ENCODE measurements around the gene STK38L.

Gene STK38L

DNA sequence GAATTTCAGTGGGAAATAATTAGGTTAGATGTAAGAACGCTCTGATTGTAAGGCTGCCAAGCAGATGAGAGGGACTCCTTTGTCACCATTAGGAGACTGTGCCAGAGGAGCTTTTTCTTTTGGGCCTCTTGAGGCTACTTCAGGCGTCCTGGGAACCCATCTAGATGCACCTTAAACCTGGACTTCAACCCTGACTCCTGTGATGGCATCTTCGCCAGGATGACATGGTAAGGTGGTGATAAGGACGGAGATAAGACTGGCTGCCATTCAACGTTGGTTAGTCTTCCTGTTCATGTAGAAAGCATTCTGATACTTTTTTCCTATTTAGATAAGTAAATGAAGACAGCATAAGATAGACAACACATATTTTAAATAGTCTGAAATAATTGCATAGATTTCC lies 36.3 kb downstream of the STK38L start:
- peaks cover 34% of the 10 kb centered on the region for H3K4me1 Mint-ChIP-seq (ENCODE audit: low read depth)
- H3K4me3 Mint-ChIP-seq = no peak overlapping the region
- H3K36me3 Mint-ChIP-seq = peaks cover 5% of the 10 kb centered on the region
- no peak overlapping the region for H3K27ac Mint-ChIP-seq
- no peaks in the 10 kb centered on the region for H3K27me3 Mint-ChIP-seq
- H3K9me3 Mint-ChIP-seq (ENCODE audit: low read depth) = no peaks in the 10 kb centered on the region

GRCh38 chr12:27282754-27283153 lies 38.7 kb downstream of the STK38L start:
- Mint-ChIP-seq H3K36me3 (peaks cover 3% of the 10 kb centered on the region), H3K9me3 (ENCODE audit: low read depth) (no peaks in the 10 kb centered on the region)

DNA sequence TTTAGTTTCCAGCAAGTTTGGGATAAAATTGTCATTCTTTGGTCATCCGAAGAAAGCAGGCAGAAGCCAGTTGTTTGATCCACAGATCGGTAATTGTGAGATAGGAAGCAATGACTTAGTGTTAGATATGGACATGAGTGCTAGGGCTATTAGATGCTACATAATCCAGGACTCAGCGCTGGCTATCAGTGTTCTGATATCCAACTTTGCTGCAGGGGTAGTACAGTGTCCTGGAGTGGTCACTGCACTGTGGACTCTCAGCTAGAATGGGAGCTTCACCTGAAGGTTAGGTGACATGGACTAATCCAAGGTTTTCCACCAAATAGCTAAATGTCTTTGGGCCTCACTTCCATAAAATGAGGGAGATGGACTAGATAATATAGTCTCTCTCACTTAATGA lies 39.9 kb downstream of the STK38L start:
- Mint-ChIP-seq H3K9me3 (ENCODE audit: low read depth) (no peaks in the 10 kb centered on the region), H3K36me3 (peaks cover 3% of the 10 kb centered on the region), H3K4me1 (ENCODE audit: low read depth) (peaks cover 14% of the 10 kb centered on the region)

More at GRCh38 chr12:27282754-27283153, 38.7 kb downstream of the STK38L start:
- Mint-ChIP-seq H3K4me3 (no peak overlapping the region), H3K27ac (no peak overlapping the region), H3K27me3 (no peaks in the 10 kb centered on the region), H3K4me1 (ENCODE audit: low read depth) (peaks cover 25% of the 10 kb centered on the region)

DNA sequence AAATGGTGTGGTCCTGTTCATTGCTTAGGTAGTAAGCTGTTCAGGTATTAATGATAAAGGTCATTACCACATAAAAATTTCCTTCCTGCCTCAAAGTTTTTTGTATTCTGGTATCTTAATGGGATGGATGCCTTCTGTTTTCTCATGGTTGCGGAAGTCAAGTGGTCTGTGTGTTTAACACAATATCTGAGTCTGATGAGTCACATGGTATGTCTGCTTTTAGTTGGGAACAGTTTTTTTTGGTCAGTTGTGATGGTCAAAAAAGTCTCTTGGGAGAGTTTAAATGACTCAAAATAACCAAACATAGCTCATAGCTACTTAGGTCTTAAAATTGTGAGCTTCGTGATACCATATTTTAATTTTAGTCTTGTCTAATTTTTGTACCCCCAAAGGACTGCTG lies 40.7 kb downstream of the STK38L start:
- Mint-ChIP-seq H3K27ac (no peak overlapping the region), H3K36me3 (peaks cover 3% of the 10 kb centered on the region), H3K4me3 (no peak overlapping the region), H3K4me1 (ENCODE audit: low read depth) (peaks cover 9% of the 10 kb centered on the region), H3K27me3 (no peaks in the 10 kb centered on the region), H3K9me3 (ENCODE audit: low read depth) (no peaks in the 10 kb centered on the region)

More for the DNA sequence above, 39.9 kb downstream of the STK38L start:
- no peaks in the 10 kb centered on the region for H3K27me3 Mint-ChIP-seq
- no peak overlapping the region for H3K4me3 Mint-ChIP-seq
- H3K27ac Mint-ChIP-seq = no peak overlapping the region

GRCh38 chr12:27285403-27285802 lies 41.3 kb downstream of the STK38L start:
- H3K4me3 Mint-ChIP-seq = no peak overlapping the region
- H3K27ac Mint-ChIP-seq = no peak overlapping the region
- peaks cover 5% of the 10 kb centered on the region for H3K4me1 Mint-ChIP-seq (ENCODE audit: low read depth)
- no peaks in the 10 kb centered on the region for H3K27me3 Mint-ChIP-seq
- no peaks in the 10 kb centered on the region for H3K9me3 Mint-ChIP-seq (ENCODE audit: low read depth)
- H3K36me3 Mint-ChIP-seq = peaks cover 3% of the 10 kb centered on the region

DNA sequence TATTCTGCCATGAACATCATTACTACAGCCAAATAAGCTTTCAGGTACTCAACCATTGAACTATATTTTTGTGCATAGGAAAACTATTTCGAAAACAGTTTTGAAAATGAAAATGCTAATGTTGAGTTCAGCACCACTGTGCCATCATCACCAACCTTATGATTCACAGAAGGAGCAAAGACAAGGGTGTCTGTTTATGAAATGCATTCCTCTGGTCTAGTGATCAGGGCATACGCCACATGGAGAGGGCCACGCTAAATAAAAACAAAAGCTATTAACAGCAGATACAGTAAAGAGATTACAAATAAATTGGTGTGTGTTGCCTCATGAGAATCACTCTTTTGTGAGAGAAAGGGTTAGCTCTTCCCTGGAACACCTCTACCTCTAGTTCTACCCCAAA lies 45.3 kb downstream of the STK38L start:
- H3K27me3 Mint-ChIP-seq = no peaks in the 10 kb centered on the region
- H3K4me1 Mint-ChIP-seq (ENCODE audit: low read depth) = peaks cover 5% of the 10 kb centered on the region
- H3K36me3 Mint-ChIP-seq = peaks cover 3% of the 10 kb centered on the region
- H3K27ac Mint-ChIP-seq = no peak overlapping the region
- no peak overlapping the region for H3K4me3 Mint-ChIP-seq
- no peaks in the 10 kb centered on the region for H3K9me3 Mint-ChIP-seq (ENCODE audit: low read depth)

GRCh38 chr12:27290501-27291168 lies 46.5 kb downstream of the STK38L start:
- no peaks in the 10 kb centered on the region for H3K9me3 Mint-ChIP-seq (ENCODE audit: low read depth)
- H3K4me3 Mint-ChIP-seq = no peak overlapping the region
- H3K27me3 Mint-ChIP-seq = no peaks in the 10 kb centered on the region
- peaks cover 3% of the 10 kb centered on the region for H3K36me3 Mint-ChIP-seq
- H3K27ac Mint-ChIP-seq = no peak overlapping the region
- H3K4me1 Mint-ChIP-seq (ENCODE audit: low read depth) = peaks cover 3% of the 10 kb centered on the region

DNA sequence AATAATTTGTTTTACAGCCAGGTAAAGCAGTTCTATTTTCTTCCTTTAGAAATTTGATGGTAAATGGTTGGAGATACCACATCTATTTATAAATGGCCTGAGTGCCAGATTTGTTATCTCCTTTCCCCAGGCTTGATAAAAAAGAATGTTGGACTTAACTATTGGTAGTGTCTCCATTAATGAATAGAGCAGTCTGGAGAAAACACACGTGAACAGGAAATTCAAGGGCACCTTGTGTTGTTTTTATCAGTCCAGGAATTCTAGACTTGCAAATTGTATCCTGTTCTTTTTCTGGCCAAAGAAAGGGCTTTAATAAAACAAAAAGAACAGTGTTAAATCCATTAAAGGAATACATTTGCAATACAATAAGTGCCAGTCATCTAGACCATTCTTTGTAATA lies 47.8 kb downstream of the STK38L start:
- H3K27ac Mint-ChIP-seq = no peak overlapping the region
- H3K9me3 Mint-ChIP-seq (ENCODE audit: low read depth) = no peaks in the 10 kb centered on the region
- H3K4me3 Mint-ChIP-seq = no peak overlapping the region
- H3K4me1 Mint-ChIP-seq (ENCODE audit: low read depth) = peaks cover 2% of the 10 kb centered on the region
- peaks cover 3% of the 10 kb centered on the region for H3K36me3 Mint-ChIP-seq
- H3K27me3 Mint-ChIP-seq = no peaks in the 10 kb centered on the region

DNA sequence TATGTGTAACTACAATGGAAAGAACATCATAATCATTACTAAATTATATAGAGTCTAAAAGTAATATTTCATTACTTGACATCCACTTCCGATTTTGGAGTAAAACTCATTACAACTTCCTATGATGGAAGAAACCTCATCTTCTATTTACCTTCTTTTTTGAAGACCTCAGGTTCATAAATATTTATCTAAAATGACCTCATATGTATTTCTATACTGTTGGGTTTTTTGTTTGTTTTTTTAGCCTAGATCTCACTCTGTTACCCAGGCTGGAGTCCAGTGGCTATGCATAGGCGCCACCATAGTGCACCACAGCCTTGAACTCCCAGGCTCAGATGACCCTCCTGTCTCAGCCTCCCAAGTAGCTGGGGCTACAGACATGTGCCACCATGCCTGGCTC lies 48.6 kb downstream of the STK38L start:
- Mint-ChIP-seq H3K27me3 (no peaks in the 10 kb centered on the region), H3K36me3 (peaks cover under 1% of the 10 kb centered on the region), H3K9me3 (ENCODE audit: low read depth) (no peaks in the 10 kb centered on the region), H3K4me1 (ENCODE audit: low read depth) (peaks cover 3% of the 10 kb centered on the region), H3K27ac (no peak overlapping the region), H3K4me3 (no peak overlapping the region)

DNA sequence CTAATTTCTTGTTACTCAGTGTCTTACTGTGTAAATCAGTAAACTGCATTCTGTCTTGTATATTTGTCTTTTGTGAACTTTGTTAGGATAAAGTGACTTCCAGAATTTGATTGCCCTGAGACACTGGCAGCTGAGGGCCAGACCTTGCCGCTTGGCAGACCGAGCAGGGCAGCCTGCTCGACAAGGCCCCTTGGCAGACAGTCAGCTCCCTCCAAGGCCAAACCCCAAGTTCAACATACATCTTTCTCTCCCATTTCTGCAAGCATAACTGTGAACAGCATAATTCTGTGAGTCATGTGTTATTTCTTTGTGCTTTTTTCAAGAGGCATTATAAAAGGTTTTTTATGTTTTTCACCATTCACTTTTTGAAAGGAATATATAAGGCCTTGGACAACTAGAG lies 49.4 kb downstream of the STK38L start:
- H3K4me3 Mint-ChIP-seq = no peak overlapping the region

GRCh38 chr12:27296674-27297073 lies 52.6 kb downstream of the STK38L start:
- Mint-ChIP-seq H3K4me3 (no peak overlapping the region), H3K36me3 (no peaks in the 10 kb centered on the region), H3K27ac (no peak overlapping the region)

More for the DNA sequence above, 49.4 kb downstream of the STK38L start:
- Mint-ChIP-seq H3K36me3 (no peaks in the 10 kb centered on the region), H3K4me1 (ENCODE audit: low read depth) (peaks cover 3% of the 10 kb centered on the region), H3K27ac (no peak overlapping the region), H3K27me3 (no peaks in the 10 kb centered on the region), H3K9me3 (ENCODE audit: low read depth) (no peaks in the 10 kb centered on the region)

DNA sequence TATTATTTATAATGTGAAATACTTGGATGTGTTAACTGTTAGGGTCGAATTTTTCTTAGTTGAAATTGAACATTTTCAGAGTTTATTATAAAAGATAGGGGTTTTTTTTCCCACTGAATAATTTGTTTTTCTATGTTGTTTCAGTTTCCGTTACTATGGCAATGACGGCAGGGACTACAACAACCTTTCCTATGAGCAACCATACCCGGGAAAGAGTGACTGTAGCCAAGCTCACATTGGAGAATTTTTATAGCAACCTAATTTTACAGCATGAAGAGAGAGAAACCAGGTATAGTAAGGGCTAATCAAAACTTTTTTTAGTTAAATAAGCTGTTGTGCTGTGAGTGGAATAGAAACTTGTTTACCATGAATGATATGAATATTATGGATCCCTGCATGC lies 53.5 kb downstream of the STK38L start:
- Mint-ChIP-seq H3K27ac (no peak overlapping the region), H3K9me3 (ENCODE audit: low read depth) (no peaks in the 10 kb centered on the region), H3K27me3 (no peaks in the 10 kb centered on the region), H3K4me1 (ENCODE audit: low read depth) (peaks cover 1% of the 10 kb centered on the region), H3K4me3 (no peak overlapping the region), H3K36me3 (no peaks in the 10 kb centered on the region)

More at GRCh38 chr12:27296674-27297073, 52.6 kb downstream of the STK38L start:
- Mint-ChIP-seq H3K9me3 (ENCODE audit: low read depth) (no peaks in the 10 kb centered on the region), H3K4me1 (ENCODE audit: low read depth) (peaks cover 1% of the 10 kb centered on the region), H3K27me3 (no peaks in the 10 kb centered on the region)

GRCh38 chr12:27299102-27299501 lies 55.0 kb downstream of the STK38L start:
- peaks cover 2% of the 10 kb centered on the region for H3K36me3 Mint-ChIP-seq
- no peak overlapping the region for H3K27ac Mint-ChIP-seq
- H3K4me1 Mint-ChIP-seq (ENCODE audit: low read depth) = peaks cover 1% of the 10 kb centered on the region
- H3K9me3 Mint-ChIP-seq (ENCODE audit: low read depth) = no peaks in the 10 kb centered on the region
- no peak overlapping the region for H3K4me3 Mint-ChIP-seq
- no peaks in the 10 kb centered on the region for H3K27me3 Mint-ChIP-seq

DNA sequence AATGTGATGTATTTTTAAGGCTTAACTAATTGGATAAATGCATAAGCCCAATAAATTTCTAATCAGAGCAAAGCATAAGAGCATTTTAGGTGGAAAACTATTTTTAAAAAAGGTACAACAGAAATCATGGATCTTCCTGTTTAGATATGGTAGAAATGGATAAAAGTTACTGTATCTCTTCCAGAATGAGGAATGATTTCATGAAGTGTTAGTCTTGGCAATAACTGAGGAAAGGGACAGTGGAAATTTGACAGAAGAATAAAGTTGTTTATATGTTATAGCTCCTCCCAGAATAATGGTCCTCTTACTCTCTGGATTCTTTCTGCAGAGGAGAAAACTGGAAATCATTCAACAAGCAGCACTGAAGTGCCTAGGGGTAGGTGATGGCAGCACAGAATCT lies 56.1 kb downstream of the STK38L start:
- H3K4me1 Mint-ChIP-seq (ENCODE audit: low read depth) = peaks cover 1% of the 10 kb centered on the region
- H3K27ac Mint-ChIP-seq = no peak overlapping the region
- peaks cover 2% of the 10 kb centered on the region for H3K36me3 Mint-ChIP-seq
- no peaks in the 10 kb centered on the region for H3K9me3 Mint-ChIP-seq (ENCODE audit: low read depth)
- H3K27me3 Mint-ChIP-seq = no peaks in the 10 kb centered on the region
- H3K4me3 Mint-ChIP-seq = no peak overlapping the region

GRCh38 chr12:27303139-27304111 lies 59.3 kb downstream of the STK38L start:
- H3K4me1 Mint-ChIP-seq (ENCODE audit: low read depth) = peaks cover 3% of the 10 kb centered on the region
- H3K27me3 Mint-ChIP-seq = no peaks in the 10 kb centered on the region
- no peaks in the 10 kb centered on the region for H3K9me3 Mint-ChIP-seq (ENCODE audit: low read depth)
- H3K36me3 Mint-ChIP-seq = peaks cover 4% of the 10 kb centered on the region
- peak overlapping the region; percentile 67 for H3K27ac Mint-ChIP-seq
- no peak overlapping the region for H3K4me3 Mint-ChIP-seq

All from activated naive CD8-positive, alpha-beta T cell (primary cell).